ENCODE data around the gene FLT1.

GRCh38 chr13:28531845-28532387, 37.0 kb upstream of the FLT1 start:
- TF ChIP-seq SIN3A (IDR thresholded peaks at IDR 0.05; ENCODE audit: low read depth): no peak
- TF ChIP-seq CTCF (IDR thresholded peaks at IDR 0.05 in 2 of 3, conservative IDR thresholded peaks at IDR 0.05 in 1 of 3; ENCODE audit: borderline replicate concordance in 1 of 3, insufficient read depth in 1 of 3, low read depth in 2 of 3, low read length in 2 of 3): no peak
- TF ChIP-seq ATF3 (IDR thresholded peaks at IDR 0.05): no peak
- no peak for TF ChIP-seq RAD21 (IDR thresholded peaks at IDR 0.05; ENCODE audit: low read depth)
- no peak for TF ChIP-seq ZFX (IDR thresholded peaks at IDR 0.05)
- no peak for TF ChIP-seq TCF7L2 (IDR thresholded peaks at IDR 0.05; ENCODE audit: borderline replicate concordance, extremely low read depth, insufficient read depth, insufficient read length)
- TF ChIP-seq ZNF274 (IDR thresholded peaks at IDR 0.05; ENCODE audit: low read depth, low read length): no peak
